ENCODE data around the gene UNC80.

UNC80 gene

GRCh38 chr2:210000464-210001324 lies 229.1 kb downstream of the UNC80 start:
- Mint-ChIP-seq H3K27ac (no peak overlapping the region), H3K4me1 (peaks cover 28% of the 10 kb centered on the region), H3K36me3 (ENCODE audit: low read depth) (no peaks in the 10 kb centered on the region), H3K9me3 (no peaks in the 10 kb centered on the region), H3K27me3 (ENCODE audit: low read depth) (peaks cover 3% of the 10 kb centered on the region), H3K4me3 (peak overlapping the region; percentile 7 to 56 (median 36))
- no peak for TF ChIP-seq CTCF (IDR thresholded peaks at IDR 0.05; ENCODE audit: unreplicated experiment in 3 of 3)

GRCh38 chr2:210002158-210003157 lies 230.8 kb downstream of the UNC80 start, which contains the start of gene RPE:
TSS of gene RPE (plus strand) at chr2:210002638. CDS start at chr2:210002662, 24 bp downstream.
- no peaks in the 10 kb centered on the region for H3K9me3 Mint-ChIP-seq
- peaks cover 2% of the 10 kb centered on the region for H3K36me3 Mint-ChIP-seq (ENCODE audit: low read depth)
- peak within 1 kb of the TSS; percentile 85 to 92 (median 90) for H3K4me3 Mint-ChIP-seq
- H3K27me3 Mint-ChIP-seq (ENCODE audit: low read depth): peaks cover 3% of the 10 kb centered on the region
- peaks cover 42% of the 10 kb centered on the region for H3K4me1 Mint-ChIP-seq
- H3K27ac Mint-ChIP-seq: peak within 1 kb of the TSS; percentile 72 to 93 (median 83)
- TF ChIP-seq CTCF (IDR thresholded peaks at IDR 0.05; ENCODE audit: unreplicated experiment in 3 of 3): no peak

- Mint-ChIP-seq H3K4me1 (peaks cover 45% of the 10 kb centered on the region), H3K9me3 (no peaks in the 10 kb centered on the region), H3K4me3 (peak overlapping the region; percentile 85 to 92 (median 90)), H3K36me3 (ENCODE audit: low read depth) (peaks cover 11% of the 10 kb centered on the region), H3K27ac (peak overlapping the region in 2 of 3 experiments; percentile 72 to 93), H3K27me3 (ENCODE audit: low read depth) (peaks cover 3% of the 10 kb centered on the region)
- no peak for TF ChIP-seq CTCF (IDR thresholded peaks at IDR 0.05; ENCODE audit: unreplicated experiment in 3 of 3)
Observed at GRCh38 chr2:210003359-210003758, 231.7 kb downstream of the UNC80 start.

GRCh38 chr2:210004881-210005280 lies 233.2 kb downstream of the UNC80 start:
- Mint-ChIP-seq H3K27ac (no peak overlapping the region), H3K9me3 (no peaks in the 10 kb centered on the region), H3K4me3 (peak overlapping the region; percentile 73 to 90 (median 85)), H3K36me3 (ENCODE audit: low read depth) (peaks cover 18% of the 10 kb centered on the region), H3K4me1 (peaks cover 45% of the 10 kb centered on the region), H3K27me3 (ENCODE audit: low read depth) (no peaks in the 10 kb centered on the region)
- TF ChIP-seq CTCF (IDR thresholded peaks at IDR 0.05; ENCODE audit: unreplicated experiment in 3 of 3): no peak

- H3K27me3 Mint-ChIP-seq (ENCODE audit: low read depth): no peaks in the 10 kb centered on the region
- H3K9me3 Mint-ChIP-seq: no peaks in the 10 kb centered on the region
- no peak overlapping the region for H3K27ac Mint-ChIP-seq
Observed at GRCh38 chr2:210007895-210008294, 236.3 kb downstream of the UNC80 start.

More at GRCh38 chr2:210007895-210008294, 236.3 kb downstream of the UNC80 start:
- TF ChIP-seq CTCF (IDR thresholded peaks at IDR 0.05; ENCODE audit: unreplicated experiment in 3 of 3): no peak
- peaks cover 41% of the 10 kb centered on the region for H3K36me3 Mint-ChIP-seq (ENCODE audit: low read depth)
- no peak overlapping the region for H3K4me3 Mint-ChIP-seq
- peaks cover 36% of the 10 kb centered on the region for H3K4me1 Mint-ChIP-seq
